DOHH2 (cell line): ENCODE measurements around the gene TGM6.

Experiments used
- H3F3A ChIP-seq: fragments of 200-600 bp; sonication (generic), shearing (Covaris generic); 2 replicates; pipeline ENCODE4 v1.6.0; 2016; ENCODE audit warnings: antibody characterized with exemption, mild to moderate bottlenecking; ENCODE audit not compliant: control insufficient read depth, insufficient read depth
- H3K27ac ChIP-seq: fragments of 200-600 bp; sonication (generic); 2 replicates; pipeline ENCODE4 v1.5.1; 2014; ENCODE audit warnings: low read depth, mild to moderate bottlenecking, low read length, moderate library complexity
- H3K27me3 ChIP-seq: fragments of 200-600 bp; sonication (generic); 2 replicates; pipeline ENCODE4 v1.6.1; 2014; ENCODE audit warnings: mild to moderate bottlenecking, low read length, mixed read lengths; ENCODE audit not compliant: control insufficient read depth
- H3K36me3 ChIP-seq: fragments of 200-600 bp; sonication (generic); 2 replicates; pipeline ENCODE4 v1.6.1; 2014; ENCODE audit warnings: mild to moderate bottlenecking, low read length, moderate library complexity, mixed read lengths; ENCODE audit not compliant: control insufficient read depth
- H3K4me1 ChIP-seq: fragments of 200-600 bp; sonication (generic); 2 replicates; pipeline ENCODE4 v1.6.1; 2014; ENCODE audit warnings: mild to moderate bottlenecking, low read length, mixed read lengths; ENCODE audit not compliant: control insufficient read depth
- H3K4me2 ChIP-seq: fragments of 200-600 bp; sonication (generic); 2 replicates; pipeline ENCODE4 v1.6.0; 2014; ENCODE audit warnings: mild to moderate bottlenecking, low read length, moderate library complexity
- H3K4me3 ChIP-seq: fragments of 200-600 bp; sonication (generic); 2 replicates; pipeline ENCODE4 v1.5.1; 2014; ENCODE audit warnings: mild to moderate bottlenecking, low read length, mixed read lengths
- H3K79me2 ChIP-seq: fragments of 200-600 bp; sonication (generic); 2 replicates; pipeline ENCODE4 v1.6.1; 2014; ENCODE audit warnings: mild to moderate bottlenecking, low read length, mixed read lengths; ENCODE audit not compliant: control insufficient read depth
- H3K9me2 ChIP-seq: fragments of 200-600 bp; sonication (generic); replicated peaks from 2 replicates; pipeline ENCODE4 v1.6.1; 2014; ENCODE audit warnings: mild to moderate bottlenecking, low read length, mixed read lengths; ENCODE audit not compliant: control insufficient read depth
- H3K9me3 ChIP-seq: fragments of 200-600 bp; sonication (generic); 2 replicates; pipeline ENCODE4 v1.6.1; 2014; ENCODE audit warnings: antibody characterized with exemption, low read length, mixed read lengths; ENCODE audit not compliant: control insufficient read depth, insufficient read depth
- H4K20me1 ChIP-seq: fragments of 200-600 bp; sonication (generic); 2 replicates; pipeline ENCODE4 v1.6.0; 2014; ENCODE audit warnings: low read depth, mild to moderate bottlenecking, antibody characterized with exemption, low read length, moderate library complexity; ENCODE audit not compliant: control insufficient read depth, insufficient read depth
- CTCF ChIP-seq: fragments of 200-600 bp; sonication (generic); IDR thresholded peaks from one replicate; pipeline ENCODE4 v1.5.1; 2014; ENCODE audit warnings: antibody characterized with exemption, mild to moderate bottlenecking, low read depth, low read length; ENCODE audit not compliant: poor library complexity, severe bottlenecking
- EZH2phosphoT487 ChIP-seq: fragments of 200-600 bp; sonication (generic); IDR thresholded peaks from 2 replicates; pipeline ENCODE4 v1.6.1; 2017; ENCODE audit warnings: borderline replicate concordance, mild to moderate bottlenecking, antibody characterized with exemption, low read length, moderate library complexity, mixed read lengths

Gene TGM6

DNA sequence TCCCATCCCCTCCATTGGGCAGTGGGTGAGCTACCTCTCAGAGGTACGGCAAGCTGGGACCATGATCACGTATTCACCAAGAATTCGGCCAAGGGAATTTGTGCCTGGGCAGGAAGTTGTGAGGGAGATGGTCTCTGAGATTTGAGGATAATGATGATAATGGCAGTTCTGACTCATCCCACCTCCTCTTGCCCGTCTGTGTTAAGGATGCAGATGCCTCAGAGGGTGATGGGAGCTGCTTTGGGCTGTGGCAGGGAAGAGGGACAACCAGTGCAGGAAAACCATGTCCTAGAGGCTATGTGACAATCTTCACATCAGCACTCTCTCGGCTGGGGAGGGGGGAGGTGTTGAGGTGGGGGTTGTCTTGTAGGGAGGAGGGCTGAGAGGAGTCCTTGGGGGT lies 4.3 kb downstream of the TGM6 start:
- Histone ChIP-seq H3K4me3 (no peak overlapping the region), H3K79me2 (no peaks in the 10 kb centered on the region), H4K20me1 (no peaks in the 10 kb centered on the region), H3F3A (no peaks in the 10 kb centered on the region), H3K4me1 (no peaks in the 10 kb centered on the region), H3K27ac (no peak overlapping the region), H3K9me2 (no peaks in the 10 kb centered on the region), H3K27me3 (no peaks in the 10 kb centered on the region), H3K4me2 (no peak overlapping the region), H3K9me3 (peaks cover 10% of the 10 kb centered on the region), H3K36me3 (no peaks in the 10 kb centered on the region)
- TF ChIP-seq EZH2phosphoT487 (no peak), CTCF (no peak)

GRCh38 chr20:2385496-2385895 lies 4.8 kb downstream of the TGM6 start:
- no peaks in the 10 kb centered on the region for H3K27me3 ChIP-seq
- no peak overlapping the region for H3K4me3 ChIP-seq
- TF ChIP-seq CTCF: no peak
- no peak for TF ChIP-seq EZH2phosphoT487
- H3K36me3 ChIP-seq: no peaks in the 10 kb centered on the region
- H3K27ac ChIP-seq: no peak overlapping the region
- H3K4me2 ChIP-seq: no peak overlapping the region
- H3K4me1 ChIP-seq: no peaks in the 10 kb centered on the region
- no peaks in the 10 kb centered on the region for H3K9me2 ChIP-seq
- H3F3A ChIP-seq: no peaks in the 10 kb centered on the region
- no peaks in the 10 kb centered on the region for H3K79me2 ChIP-seq
- peaks cover 10% of the 10 kb centered on the region for H3K9me3 ChIP-seq
- no peaks in the 10 kb centered on the region for H4K20me1 ChIP-seq

DNA sequence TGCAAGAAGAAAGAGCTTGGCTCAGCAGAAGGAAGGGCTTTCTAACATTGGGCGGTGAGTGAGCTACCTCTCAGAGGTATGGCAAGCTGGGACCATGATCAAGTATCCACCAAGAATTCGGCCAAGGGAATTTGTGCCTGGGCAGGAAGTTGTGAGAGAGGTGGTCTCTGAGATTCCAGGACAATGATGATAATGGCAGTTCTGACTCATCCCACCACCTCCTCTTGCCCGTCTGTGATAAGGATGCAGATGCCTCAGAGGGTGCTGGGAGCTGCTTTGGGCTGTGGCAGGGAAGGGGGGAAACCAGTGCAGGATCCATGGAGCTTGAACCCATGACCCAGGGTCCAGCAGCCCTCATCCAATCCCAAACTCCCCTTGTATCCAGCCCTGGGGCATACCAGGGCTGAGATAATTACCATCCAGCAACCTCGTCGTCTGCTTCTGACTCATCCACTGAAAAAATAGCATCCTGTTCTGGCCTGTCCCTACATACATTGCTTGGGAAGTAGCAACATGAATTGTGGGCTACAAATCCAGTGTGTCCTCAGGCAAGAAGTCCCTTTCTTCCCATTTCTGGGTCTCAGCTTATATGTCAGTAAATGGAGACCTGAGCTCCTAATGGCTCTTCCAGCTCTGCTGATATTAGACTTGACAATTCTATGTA lies 5.9 kb downstream of the TGM6 start:
- H3K79me2 ChIP-seq: no peaks in the 10 kb centered on the region
- H3K4me2 ChIP-seq: no peak overlapping the region
- H3K27me3 ChIP-seq: no peaks in the 10 kb centered on the region
- peaks cover 10% of the 10 kb centered on the region for H3K9me3 ChIP-seq
- no peaks in the 10 kb centered on the region for H3F3A ChIP-seq
- no peaks in the 10 kb centered on the region for H3K9me2 ChIP-seq
- H3K4me1 ChIP-seq: peaks cover 6% of the 10 kb centered on the region; the same call in 1 of the 2 replicates
- TF ChIP-seq EZH2phosphoT487 (no peak), CTCF (no peak)
- no peak overlapping the region for H3K27ac ChIP-seq
- no peaks in the 10 kb centered on the region for H4K20me1 ChIP-seq
- no peak overlapping the region for H3K4me3 ChIP-seq
- H3K36me3 ChIP-seq: no peaks in the 10 kb centered on the region
